ENCODE data around the gene MBNL1.

The MBNL1 gene

DNA sequence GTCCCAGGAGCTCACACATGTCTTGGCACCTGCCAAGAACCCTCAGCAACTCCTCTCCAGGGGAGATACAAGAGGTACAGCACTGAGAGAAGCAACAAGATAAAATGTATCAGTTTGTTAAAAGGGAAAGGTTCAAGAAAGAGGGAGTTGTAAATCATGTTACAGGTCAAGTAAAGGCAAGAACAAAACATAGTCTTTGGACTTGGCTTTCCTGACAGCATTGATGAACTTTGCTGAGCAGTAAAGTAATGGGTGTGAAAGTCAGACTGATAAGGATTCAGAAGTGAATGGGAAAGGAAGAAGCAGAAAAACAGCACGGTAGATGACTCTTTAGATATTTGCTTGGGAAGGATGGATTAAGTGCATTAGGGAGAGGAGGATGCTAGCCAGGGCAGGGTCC lies 27.1 kb downstream of the MBNL1 start:
- no peak overlapping the region for H3K27ac ChIP-seq (ENCODE audit: low read depth, low read length)
- H3K4me1 ChIP-seq (ENCODE audit: control insufficient read depth in 1 of 2, insufficient read depth in 2 of 2, low read length in 2 of 2), result peaks cover 57 to 60% of the 10 kb centered on the region in 2 donors
- H3K9ac ChIP-seq (ENCODE audit: low read depth in 1 of 2, low read length in 2 of 2), result no peak overlapping the region
- no peaks in the 10 kb centered on the region for H3K27me3 ChIP-seq (ENCODE audit: control insufficient read depth in 1 of 2, insufficient read depth in 2 of 2, low read length in 2 of 2)
- peaks cover 0 to 10% of the 10 kb centered on the region in 2 donors for H3K36me3 ChIP-seq (ENCODE audit: control insufficient read depth in 1 of 2, insufficient read depth in 2 of 2, low read length in 2 of 2)
- H3K4me3 ChIP-seq (ENCODE audit: low read depth in 1 of 2, low read length in 2 of 2), result peak overlapping the region; percentile 36 to 47
- H3K9me3 ChIP-seq (ENCODE audit: control insufficient read depth in 1 of 2, low read length in 2 of 2), result no peaks in the 10 kb centered on the region

GRCh38 chr3:152296382-152296781 lies 27.7 kb downstream of the MBNL1 start:
- H3K9ac ChIP-seq (ENCODE audit: low read depth in 1 of 2, low read length in 2 of 2), result no peak overlapping the region
- no peak overlapping the region for H3K27ac ChIP-seq (ENCODE audit: low read depth, low read length)
- peak overlapping the region; percentile 0 to 28 for H3K4me3 ChIP-seq (ENCODE audit: low read depth in 1 of 2, low read length in 2 of 2)
- H3K9me3 ChIP-seq (ENCODE audit: control insufficient read depth in 1 of 2, low read length in 2 of 2), result no peaks in the 10 kb centered on the region
- H3K27me3 ChIP-seq (ENCODE audit: control insufficient read depth in 1 of 2, insufficient read depth in 2 of 2, low read length in 2 of 2), result no peaks in the 10 kb centered on the region
- H3K4me1 ChIP-seq (ENCODE audit: control insufficient read depth in 1 of 2, insufficient read depth in 2 of 2, low read length in 2 of 2), result peaks cover 55 to 57% of the 10 kb centered on the region in 2 donors
- peaks cover 0 to 10% of the 10 kb centered on the region in 2 donors for H3K36me3 ChIP-seq (ENCODE audit: control insufficient read depth in 1 of 2, insufficient read depth in 2 of 2, low read length in 2 of 2)

DNA sequence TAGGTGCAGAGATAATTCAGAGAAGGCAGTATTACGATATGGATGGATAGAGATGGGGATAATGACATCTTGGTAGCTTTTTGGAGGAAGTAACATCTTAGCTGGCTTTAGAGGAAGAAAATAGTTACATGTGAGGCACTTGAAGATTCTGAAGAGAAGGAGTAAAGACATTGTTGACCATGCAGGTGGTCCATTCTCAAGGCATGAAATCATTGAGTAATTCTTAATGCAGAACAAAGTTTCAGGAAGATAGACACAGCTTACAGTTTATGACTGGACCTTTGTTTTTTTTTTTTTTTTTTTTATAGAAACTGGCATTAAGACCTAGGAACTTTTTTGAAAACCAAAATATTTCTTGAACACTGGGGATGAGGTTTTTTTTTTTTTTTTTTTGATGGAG lies 28.2 kb downstream of the MBNL1 start:
- H3K27me3 ChIP-seq (ENCODE audit: control insufficient read depth in 1 of 2, insufficient read depth in 2 of 2, low read length in 2 of 2), result no peaks in the 10 kb centered on the region
- H3K4me3 ChIP-seq (ENCODE audit: low read depth in 1 of 2, low read length in 2 of 2), result no peak overlapping the region
- H3K36me3 ChIP-seq (ENCODE audit: control insufficient read depth in 1 of 2, insufficient read depth in 2 of 2, low read length in 2 of 2), result peaks cover 0 to 10% of the 10 kb centered on the region in 2 donors
- no peaks in the 10 kb centered on the region for H3K9me3 ChIP-seq (ENCODE audit: control insufficient read depth in 1 of 2, low read length in 2 of 2)
- peaks cover 54 to 55% of the 10 kb centered on the region in 2 donors for H3K4me1 ChIP-seq (ENCODE audit: control insufficient read depth in 1 of 2, insufficient read depth in 2 of 2, low read length in 2 of 2)
- no peak overlapping the region for H3K9ac ChIP-seq (ENCODE audit: low read depth in 1 of 2, low read length in 2 of 2)
- H3K27ac ChIP-seq (ENCODE audit: low read depth, low read length), result no peak overlapping the region

DNA sequence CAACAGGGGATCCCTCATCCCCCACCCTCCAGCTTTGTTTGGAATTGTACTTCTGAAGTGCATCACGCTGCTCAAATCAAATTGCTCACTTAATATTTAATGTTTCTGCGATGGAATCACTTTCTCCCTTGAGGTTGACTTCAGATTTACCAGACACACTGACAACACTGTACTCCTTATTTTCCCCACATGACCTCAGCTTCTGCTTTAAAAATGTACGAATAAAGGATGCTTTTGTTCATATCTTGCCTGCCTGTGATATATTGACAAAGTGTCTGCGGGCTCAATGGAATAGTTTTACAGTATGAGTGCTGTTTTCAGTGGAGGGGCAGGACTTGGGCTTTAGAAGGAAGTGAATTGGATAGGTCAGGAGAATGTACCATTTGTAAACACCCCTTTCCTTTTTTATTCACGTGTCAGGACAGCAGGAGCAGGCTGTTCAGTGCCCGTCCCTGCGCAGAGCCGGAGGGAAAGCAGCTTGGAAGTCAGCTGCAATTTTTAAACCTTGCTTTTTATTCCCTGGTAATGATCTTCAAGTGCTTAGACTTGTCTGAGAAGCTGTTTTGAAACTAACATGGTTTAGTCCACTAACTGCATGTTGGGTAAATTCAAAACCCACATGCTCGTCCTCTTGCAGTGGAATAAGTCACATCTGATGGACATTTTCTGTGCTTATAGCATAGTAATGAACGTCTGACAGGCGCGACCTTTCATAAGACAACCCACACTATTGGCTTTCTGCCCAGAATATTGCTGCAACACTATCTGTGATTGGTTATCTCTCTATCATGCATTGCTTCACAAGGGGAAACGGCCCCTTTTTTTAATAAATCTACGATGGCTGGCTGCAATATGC lies 29.9 kb downstream of the MBNL1 start:
- peak overlapping the region; percentile 13 to 21 for H3K9ac ChIP-seq (ENCODE audit: low read depth in 1 of 2, low read length in 2 of 2)
- H3K4me1 ChIP-seq (ENCODE audit: control insufficient read depth in 1 of 2, insufficient read depth in 2 of 2, low read length in 2 of 2), result peaks cover 53 to 55% of the 10 kb centered on the region in 2 donors
- H3K27me3 ChIP-seq (ENCODE audit: control insufficient read depth in 1 of 2, insufficient read depth in 2 of 2, low read length in 2 of 2), result no peaks in the 10 kb centered on the region
- H3K9me3 ChIP-seq (ENCODE audit: control insufficient read depth in 1 of 2, low read length in 2 of 2), result no peaks in the 10 kb centered on the region
- H3K4me3 ChIP-seq (ENCODE audit: low read depth in 1 of 2, low read length in 2 of 2), result peak overlapping the region; percentile 59 to 60
- peak overlapping the region; percentile 24 for H3K27ac ChIP-seq (ENCODE audit: low read depth, low read length)
- H3K36me3 ChIP-seq (ENCODE audit: control insufficient read depth in 1 of 2, insufficient read depth in 2 of 2, low read length in 2 of 2), result peaks cover 0 to 10% of the 10 kb centered on the region in 2 donors

DNA sequence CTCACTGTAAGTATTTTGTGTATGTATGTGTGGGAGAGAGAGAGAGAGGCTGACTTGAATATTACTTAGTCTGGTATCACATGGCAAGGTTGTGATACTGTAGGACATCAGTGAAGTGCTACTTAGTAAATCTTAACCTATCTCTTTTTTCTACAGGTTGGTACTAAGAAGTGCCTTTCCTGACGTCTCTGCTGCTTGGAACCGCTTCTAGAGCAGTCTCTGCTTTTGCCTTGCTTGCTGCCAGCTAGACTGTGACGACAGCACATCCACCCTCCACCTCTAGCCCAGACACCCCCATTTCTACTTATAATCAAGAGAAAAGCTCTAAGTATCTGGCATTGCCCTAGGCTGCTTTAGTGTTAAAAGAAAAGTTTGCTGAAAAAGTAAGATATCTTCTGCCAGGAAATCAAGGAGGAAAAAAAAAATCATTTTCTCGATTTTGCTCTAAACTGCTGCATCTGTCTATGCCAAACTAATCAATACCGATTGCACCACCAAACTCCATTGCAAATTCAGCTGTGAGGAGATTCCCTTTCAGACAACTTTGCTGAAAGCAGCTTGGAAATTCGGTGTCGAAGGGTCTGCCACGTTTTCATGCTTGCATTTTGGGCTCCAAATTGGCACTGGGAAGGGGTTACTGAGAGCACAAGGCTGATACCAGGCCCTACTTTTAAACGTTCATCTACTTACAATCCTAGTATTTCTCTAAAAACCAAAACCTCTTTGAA lies 30.7 kb downstream of the MBNL1 start:
- H3K27me3 ChIP-seq (ENCODE audit: control insufficient read depth in 1 of 2, insufficient read depth in 2 of 2, low read length in 2 of 2), result no peaks in the 10 kb centered on the region
- no peaks in the 10 kb centered on the region for H3K9me3 ChIP-seq (ENCODE audit: control insufficient read depth in 1 of 2, low read length in 2 of 2)
- H3K4me1 ChIP-seq (ENCODE audit: control insufficient read depth in 1 of 2, insufficient read depth in 2 of 2, low read length in 2 of 2), result peaks cover 59 to 62% of the 10 kb centered on the region in 2 donors
- H3K9ac ChIP-seq (ENCODE audit: low read depth in 1 of 2, low read length in 2 of 2), result peak overlapping the region in 1 of 2 donors; percentile 21
- no peak overlapping the region for H3K27ac ChIP-seq (ENCODE audit: low read depth, low read length)
- H3K4me3 ChIP-seq (ENCODE audit: low read depth in 1 of 2, low read length in 2 of 2), result peak overlapping the region; percentile 59 to 60
- H3K36me3 ChIP-seq (ENCODE audit: control insufficient read depth in 1 of 2, insufficient read depth in 2 of 2, low read length in 2 of 2), result peaks cover 0 to 10% of the 10 kb centered on the region in 2 donors

GRCh38 chr3:152300029-152300731 lies 31.5 kb downstream of the MBNL1 start:
- Histone ChIP-seq H3K36me3 (ENCODE audit: control insufficient read depth in 1 of 2, insufficient read depth in 2 of 2, low read length in 2 of 2) (peaks cover 0 to 10% of the 10 kb centered on the region in 2 donors), H3K9ac (ENCODE audit: low read depth in 1 of 2, low read length in 2 of 2) (no peak overlapping the region), H3K27ac (ENCODE audit: low read depth, low read length) (no peak overlapping the region), H3K27me3 (ENCODE audit: control insufficient read depth in 1 of 2, insufficient read depth in 2 of 2, low read length in 2 of 2) (no peaks in the 10 kb centered on the region), H3K9me3 (ENCODE audit: control insufficient read depth in 1 of 2, low read length in 2 of 2) (no peaks in the 10 kb centered on the region), H3K4me1 (ENCODE audit: control insufficient read depth in 1 of 2, insufficient read depth in 2 of 2, low read length in 2 of 2) (peaks cover 61 to 63% of the 10 kb centered on the region in 2 donors), H3K4me3 (ENCODE audit: low read depth in 1 of 2, low read length in 2 of 2) (no peak overlapping the region)

GRCh38 chr3:152301745-152302181 lies 33.0 kb downstream of the MBNL1 start:
- H3K9ac ChIP-seq (ENCODE audit: low read depth in 1 of 2, low read length in 2 of 2), result no peak overlapping the region
- H3K27me3 ChIP-seq (ENCODE audit: control insufficient read depth in 1 of 2, insufficient read depth in 2 of 2, low read length in 2 of 2), result no peaks in the 10 kb centered on the region
- H3K27ac ChIP-seq (ENCODE audit: low read depth, low read length), result no peak overlapping the region
- peak overlapping the region; percentile 6 to 16 for H3K4me3 ChIP-seq (ENCODE audit: low read depth in 1 of 2, low read length in 2 of 2)
- no peaks in the 10 kb centered on the region for H3K9me3 ChIP-seq (ENCODE audit: control insufficient read depth in 1 of 2, low read length in 2 of 2)
- peaks cover 0 to 10% of the 10 kb centered on the region in 2 donors for H3K36me3 ChIP-seq (ENCODE audit: control insufficient read depth in 1 of 2, insufficient read depth in 2 of 2, low read length in 2 of 2)
- H3K4me1 ChIP-seq (ENCODE audit: control insufficient read depth in 1 of 2, insufficient read depth in 2 of 2, low read length in 2 of 2), result peaks cover 47 to 48% of the 10 kb centered on the region in 2 donors

DNA sequence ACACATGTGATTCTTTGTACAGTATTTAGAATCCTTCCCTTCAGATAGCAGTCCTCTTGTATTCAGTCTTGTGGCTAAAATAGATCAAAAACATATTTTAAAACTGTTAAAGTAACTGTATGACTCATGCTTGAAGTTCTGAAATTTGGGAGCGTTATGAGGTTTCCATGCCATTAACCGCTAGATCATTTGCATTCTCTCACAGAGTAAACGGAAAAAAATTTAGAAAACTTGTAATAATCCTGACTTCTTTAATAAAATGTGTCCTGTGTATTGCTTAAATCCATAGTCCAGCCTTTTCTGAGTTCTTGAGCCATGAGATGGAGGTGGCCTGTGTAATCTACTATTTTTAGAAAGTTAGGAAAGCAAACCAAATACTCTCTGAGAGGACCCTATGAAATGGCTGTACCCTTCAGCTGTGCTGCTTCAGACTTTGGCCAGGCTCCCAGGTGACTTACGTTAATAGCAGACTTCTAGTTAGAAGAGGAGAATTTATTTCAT lies 33.8 kb downstream of the MBNL1 start:
- no peak overlapping the region for H3K27ac ChIP-seq (ENCODE audit: low read depth, low read length)

DNA sequence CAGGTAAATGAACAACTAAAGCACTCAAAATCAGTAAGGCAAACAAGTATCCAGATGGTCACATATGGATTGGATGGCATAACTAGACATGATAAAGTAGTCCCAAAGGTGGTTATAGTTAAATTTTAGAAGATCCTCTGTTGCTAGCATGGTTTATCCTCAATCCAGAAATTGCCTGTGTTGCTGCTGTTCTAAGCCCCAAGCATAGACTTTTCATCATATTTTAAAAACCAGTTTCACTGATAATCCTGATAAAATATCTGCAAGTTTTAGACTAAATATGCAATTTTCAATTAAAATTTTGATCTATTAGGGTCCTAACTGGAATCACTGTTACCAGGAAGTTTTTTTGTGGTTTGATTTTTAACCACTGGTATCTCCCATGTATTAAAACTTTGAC lies 35.4 kb downstream of the MBNL1 start:
- peaks cover 50 to 52% of the 10 kb centered on the region in 2 donors for H3K4me1 ChIP-seq (ENCODE audit: control insufficient read depth in 1 of 2, insufficient read depth in 2 of 2, low read length in 2 of 2)

More for the DNA sequence above, 33.8 kb downstream of the MBNL1 start:
- Histone ChIP-seq H3K27me3 (ENCODE audit: control insufficient read depth in 1 of 2, insufficient read depth in 2 of 2, low read length in 2 of 2) (no peaks in the 10 kb centered on the region), H3K9me3 (ENCODE audit: control insufficient read depth in 1 of 2, low read length in 2 of 2) (no peaks in the 10 kb centered on the region), H3K4me1 (ENCODE audit: control insufficient read depth in 1 of 2, insufficient read depth in 2 of 2, low read length in 2 of 2) (peaks cover 51 to 53% of the 10 kb centered on the region in 2 donors), H3K4me3 (ENCODE audit: low read depth in 1 of 2, low read length in 2 of 2) (no peak overlapping the region), H3K36me3 (ENCODE audit: control insufficient read depth in 1 of 2, insufficient read depth in 2 of 2, low read length in 2 of 2) (peaks cover 0 to 10% of the 10 kb centered on the region in 2 donors), H3K9ac (ENCODE audit: low read depth in 1 of 2, low read length in 2 of 2) (no peak overlapping the region)

More for the DNA sequence above, 35.4 kb downstream of the MBNL1 start:
- Histone ChIP-seq H3K27me3 (ENCODE audit: control insufficient read depth in 1 of 2, insufficient read depth in 2 of 2, low read length in 2 of 2) (no peaks in the 10 kb centered on the region), H3K9ac (ENCODE audit: low read depth in 1 of 2, low read length in 2 of 2) (no peak overlapping the region), H3K9me3 (ENCODE audit: control insufficient read depth in 1 of 2, low read length in 2 of 2) (no peaks in the 10 kb centered on the region), H3K4me3 (ENCODE audit: low read depth in 1 of 2, low read length in 2 of 2) (no peak overlapping the region), H3K27ac (ENCODE audit: low read depth, low read length) (no peak overlapping the region), H3K36me3 (ENCODE audit: control insufficient read depth in 1 of 2, insufficient read depth in 2 of 2, low read length in 2 of 2) (peaks cover 0 to 10% of the 10 kb centered on the region in 2 donors)
